Activated CD4-positive, CD25-positive, alpha-beta regulatory T cell treated with anti-CD3 and anti-CD28 coated beads, Interleukin-2, amount 50 U/mL, for 72 hours (primary cell): ENCODE data around the gene BTD.

Source experiments
- DNase-seq: peaks from one replicate; pipeline ENCODE4 v3.0.0; 2021

Gene BTD

DNA sequence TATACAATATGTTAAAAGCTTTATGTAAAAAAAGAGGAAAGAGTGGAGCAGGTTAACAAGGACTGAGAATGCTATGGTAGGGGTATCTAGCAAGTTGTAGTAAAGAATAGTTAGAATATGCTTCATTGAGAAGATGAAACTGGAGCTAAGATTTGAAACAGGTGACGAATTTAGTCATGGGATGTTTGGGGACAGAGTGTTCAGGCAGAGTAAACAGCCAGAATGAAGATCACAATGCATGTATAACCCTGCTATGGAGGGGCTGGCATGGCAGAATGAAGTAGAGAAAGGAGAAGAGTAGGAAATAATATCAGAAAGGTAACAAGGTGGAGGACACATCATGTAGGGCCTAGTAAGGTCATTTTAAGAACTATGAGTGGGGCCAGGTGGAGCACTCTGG, 72.0 kb downstream of the BTD start:
- no peak for DNase-seq

DNA sequence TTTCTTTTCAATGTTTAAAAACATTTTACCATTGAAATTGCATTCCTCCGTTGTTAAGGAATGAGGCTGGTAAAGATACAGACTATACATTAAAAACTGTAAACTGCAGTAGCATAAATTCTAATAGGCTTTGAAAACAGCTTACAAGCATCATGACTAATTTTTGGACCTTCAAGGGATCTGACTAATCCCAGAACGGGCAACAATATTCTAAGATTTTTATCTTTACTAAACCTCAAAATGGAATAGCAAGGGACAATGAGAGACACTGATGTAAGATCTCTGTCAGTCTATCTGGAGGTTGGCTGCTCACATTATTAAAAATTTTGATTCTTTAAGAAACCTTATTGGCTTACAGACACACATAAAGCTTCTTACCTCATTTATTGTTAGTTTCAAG, 74.7 kb downstream of the BTD start:
- DNase-seq = no peak

DNA sequence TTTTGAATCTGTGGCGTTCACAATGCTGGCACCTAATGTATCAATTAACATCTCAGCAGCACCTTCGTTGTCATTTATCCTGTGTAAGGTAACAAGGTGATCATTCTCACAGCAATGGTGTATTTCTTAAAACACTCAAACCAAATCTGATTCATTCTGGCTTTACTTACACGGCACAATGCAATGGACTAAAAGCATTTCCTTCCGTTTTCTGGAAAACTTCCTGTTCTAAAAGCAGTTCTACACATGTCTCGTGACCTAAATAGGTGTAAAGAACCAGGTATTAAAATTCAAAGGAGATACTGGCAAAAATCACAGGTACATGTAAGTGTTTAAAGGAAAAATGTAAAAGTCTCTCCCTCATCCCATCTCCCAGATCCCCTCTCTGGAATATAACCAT, 77.8 kb downstream of the BTD start:
- no peak for DNase-seq

DNA sequence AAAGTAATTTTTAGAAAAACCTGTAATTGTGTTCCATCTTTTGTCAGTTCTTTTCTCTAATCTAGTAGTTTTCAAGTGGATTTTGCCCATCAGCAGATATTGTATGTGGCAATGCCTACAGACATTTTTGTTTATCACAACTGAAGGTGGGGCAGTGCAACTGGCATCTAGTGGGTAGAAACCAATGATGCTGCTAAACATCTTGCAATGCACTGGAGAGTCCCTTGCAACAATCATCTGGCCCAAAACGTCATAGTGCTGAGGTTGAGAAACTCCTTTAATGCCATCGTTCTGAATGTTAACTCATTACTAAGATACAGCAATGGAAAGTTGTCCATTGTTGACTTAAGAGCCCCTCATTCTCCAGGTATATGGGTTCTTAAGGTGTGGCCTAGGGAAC, 80.1 kb downstream of the BTD start:
- no peak for DNase-seq

DNA sequence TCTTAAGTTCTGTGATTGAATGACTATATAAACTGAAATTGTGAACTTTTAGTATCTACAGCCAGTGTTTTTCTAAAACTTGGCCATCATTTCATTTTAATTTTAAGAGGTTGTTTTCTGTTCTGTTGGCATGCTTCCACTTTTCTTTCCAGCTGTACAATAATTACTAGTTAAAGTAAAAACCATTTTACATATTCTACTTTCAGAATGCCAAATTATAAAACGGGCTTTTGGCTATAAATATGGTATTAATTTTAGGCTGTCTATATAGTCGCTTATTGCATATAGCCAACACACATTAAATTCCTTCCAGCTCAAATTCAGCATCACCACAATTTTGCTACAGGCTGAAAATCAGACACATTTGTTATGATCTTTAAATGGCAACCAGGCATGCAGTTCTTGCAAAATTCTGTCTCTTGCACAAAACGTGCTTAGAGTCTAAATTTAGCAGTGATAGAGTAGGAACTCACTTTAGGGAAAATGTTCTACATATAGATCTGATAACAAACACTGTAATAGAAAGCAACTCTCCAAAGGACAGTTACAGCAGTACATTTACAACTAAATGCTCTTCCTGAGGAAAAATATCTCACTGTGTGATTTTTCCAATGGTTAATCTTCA, 81.1 kb downstream of the BTD start:
- DNase-seq = no peak

DNA sequence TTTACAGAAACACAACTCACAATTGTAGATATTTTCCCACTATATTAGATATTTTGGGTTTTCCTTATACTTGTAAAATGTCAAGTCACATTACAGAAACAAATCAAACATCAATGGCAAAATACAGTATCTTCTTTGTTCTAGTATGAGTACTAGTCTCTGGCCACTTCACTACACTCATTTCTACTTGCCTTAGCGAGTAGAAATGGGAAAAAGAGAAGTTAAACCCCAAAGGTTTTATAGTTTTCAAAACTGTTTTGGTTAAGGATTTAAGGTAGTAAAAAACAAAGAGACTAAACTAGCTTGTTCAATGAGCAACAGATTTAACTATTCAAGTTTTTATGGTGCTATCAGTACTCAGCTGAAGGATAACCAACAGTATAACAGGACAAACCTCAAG, 81.7 kb downstream of the BTD start:
- no peak for DNase-seq

DNA sequence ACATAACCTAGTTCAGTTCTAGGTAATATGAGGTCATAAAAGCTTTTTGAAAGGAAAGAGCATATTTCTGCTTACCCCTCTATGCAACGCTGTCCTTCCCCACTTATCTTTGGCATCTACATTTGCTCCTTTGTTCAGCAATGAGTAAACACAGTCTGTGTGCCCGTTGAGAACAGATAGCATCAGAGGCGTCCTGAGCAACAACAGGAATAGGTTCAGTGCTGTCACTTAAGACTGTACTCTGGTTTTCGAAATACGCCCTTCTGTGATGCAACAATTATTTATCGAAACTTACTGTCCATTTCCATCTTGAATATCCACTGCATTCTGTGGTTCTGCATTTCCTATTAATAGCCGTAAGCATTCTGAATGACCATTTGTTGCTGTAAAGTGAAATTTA, 84.4 kb downstream of the BTD start:
- no peak for DNase-seq

DNA sequence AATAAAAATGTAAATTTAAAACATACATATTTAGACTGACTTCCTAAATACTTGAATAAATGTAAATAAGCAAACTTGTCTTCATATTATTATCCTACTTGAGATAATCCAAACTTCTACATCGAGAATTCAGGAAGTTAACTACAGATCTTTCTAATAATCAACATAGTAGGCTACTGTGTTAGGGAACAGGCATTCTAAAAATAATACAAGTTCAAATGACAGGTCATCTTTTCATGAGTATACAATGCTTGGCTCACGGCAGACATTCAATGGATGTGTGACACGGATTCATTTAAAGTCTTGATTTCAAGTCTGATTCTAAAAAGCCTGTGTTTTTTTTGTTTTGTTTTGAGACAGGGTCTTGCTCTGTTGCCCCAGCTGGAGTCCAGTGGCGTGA, 88.7 kb downstream of the BTD start:
- DNase-seq = no peak

DNA sequence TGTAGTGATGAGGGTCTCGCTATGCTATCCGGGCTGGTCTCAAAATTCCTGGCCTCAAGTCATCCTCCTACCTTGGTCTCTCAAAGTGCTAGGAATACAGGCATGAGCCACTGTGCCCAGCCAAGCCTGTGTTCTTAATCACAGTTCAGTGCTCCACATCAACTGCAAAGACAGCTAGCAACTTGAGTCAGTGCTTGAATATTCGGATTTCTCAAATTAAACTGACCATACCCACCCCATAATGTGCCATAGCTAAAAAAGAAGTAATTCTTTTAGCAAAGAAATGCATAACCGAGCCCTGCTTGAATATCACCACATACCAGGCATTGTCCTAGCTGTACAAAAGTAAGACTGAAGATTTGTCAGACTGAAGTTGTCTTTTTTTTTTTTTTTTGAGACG, 89.2 kb downstream of the BTD start:
- no peak for DNase-seq

DNA sequence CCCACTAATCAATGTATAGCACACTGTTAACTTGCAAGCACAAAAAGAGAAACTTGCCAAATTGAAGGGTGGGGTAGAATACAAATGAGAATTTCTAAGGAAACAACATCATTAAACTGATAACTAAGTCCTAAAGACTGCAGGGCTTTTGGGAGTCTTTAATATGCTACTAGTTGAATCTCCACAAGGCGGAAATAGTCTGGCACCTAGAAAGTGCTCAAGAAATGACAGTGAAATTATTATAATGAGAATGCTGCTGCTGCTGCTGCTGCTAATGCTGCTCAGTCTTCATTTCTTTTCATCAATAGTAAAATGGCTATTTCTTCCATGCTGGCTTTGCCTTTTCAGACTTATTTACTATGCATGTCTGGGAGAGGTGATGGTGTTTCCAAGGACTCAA, 91.8 kb downstream of the BTD start:
- no peak for DNase-seq

DNA sequence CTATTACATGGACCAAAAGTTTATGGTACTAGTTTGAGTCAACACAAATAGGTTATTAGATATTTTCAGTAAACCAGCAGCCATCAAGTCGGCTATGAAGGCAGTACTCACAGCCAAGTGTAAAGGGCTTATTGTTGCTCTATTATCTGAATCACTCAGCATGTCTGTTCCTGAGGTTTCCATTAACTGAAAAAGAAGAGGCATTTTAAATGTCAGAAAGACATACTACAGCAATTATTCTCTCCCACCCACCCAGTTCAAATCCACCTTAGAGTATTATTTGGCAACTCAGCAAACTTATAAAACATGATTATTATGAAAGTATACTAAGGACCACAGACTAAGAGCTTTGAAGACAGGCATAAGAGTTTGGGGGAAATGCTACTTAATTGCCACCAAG, 93.1 kb downstream of the BTD start:
- DNase-seq = no peak
